Cardiac fibroblast (primary cell): ENCODE measurements around the gene EEF1B2.

Experiments
- DNase-seq, 2 donors: peaks; one replicate each; pipeline versions ENCODE4 v3.0.0 to v3.0.0-alpha.2; 2010; ENCODE audit warnings: low read depth in 2 of 2
- H3K4me3 ChIP-seq, 2 donors: replicated peaks in 1 of 2; 1 replicate in 1 of 2; 2 replicates in 1 of 2; pipeline ENCODE4 v1.5.1; 2011; ENCODE audit warnings: low read depth in 2 of 2, low read length in 2 of 2, mild to moderate bottlenecking in 2 of 2, moderate library complexity in 1 of 2
- CTCF ChIP-seq: IDR thresholded peaks from one replicate; pipeline ENCODE4 v1.5.1; 2011; ENCODE audit warnings: low read depth, mild to moderate bottlenecking, low read length, inconsistent platforms

Gene EEF1B2

GRCh38 chr2:206190111-206190510 lies 30.4 kb downstream of the EEF1B2 start:
- DNase-seq = no peak
- H3K4me3 ChIP-seq = no peak overlapping the region
- no peak for TF ChIP-seq CTCF

GRCh38 chr2:206190689-206191088 lies 31.0 kb downstream of the EEF1B2 start:
- no peak overlapping the region for H3K4me3 ChIP-seq
- no peak for DNase-seq
- TF ChIP-seq CTCF = no peak

- TF ChIP-seq CTCF = no peak
- DNase-seq = no peak
- H3K4me3 ChIP-seq = no peak overlapping the region
These were observed 32.5 kb downstream of the EEF1B2 start for GRCh38 chr2:206192157-206192556.

DNA sequence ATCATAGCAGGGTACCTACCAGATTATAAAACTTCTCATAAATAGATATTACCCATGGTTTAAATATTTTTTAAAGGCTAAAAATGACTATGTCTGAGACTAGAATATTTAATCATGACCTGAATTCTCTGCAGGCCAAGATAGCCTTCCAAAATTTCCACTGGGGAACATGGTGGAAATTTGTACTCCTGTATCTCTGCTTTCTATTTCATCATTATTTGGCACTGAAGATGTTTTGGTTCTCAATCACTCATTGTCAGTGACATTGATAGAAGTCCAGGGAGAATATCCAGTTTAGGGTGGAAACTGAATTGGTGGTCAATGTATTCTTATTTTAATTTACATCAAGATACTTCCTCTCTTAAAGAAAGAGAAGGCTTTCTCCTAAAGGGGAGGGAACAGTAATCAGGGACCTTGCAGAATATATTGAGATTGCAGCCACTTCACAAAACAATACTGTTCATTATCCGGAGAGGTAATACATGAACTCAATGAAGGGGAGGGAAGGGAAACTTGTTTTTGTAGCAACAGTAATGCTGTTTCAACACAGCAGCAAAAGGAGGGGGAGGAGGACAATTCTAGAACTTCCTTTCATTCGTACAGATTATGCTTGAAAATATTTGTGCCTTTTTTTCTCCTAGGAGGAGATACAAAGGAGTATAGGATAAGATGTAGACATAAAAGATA lies 34.1 kb downstream of the EEF1B2 start:
- DNase-seq = peak; percentile 29 to 32
- TF ChIP-seq CTCF = no peak
- no peak overlapping the region for H3K4me3 ChIP-seq

DNA sequence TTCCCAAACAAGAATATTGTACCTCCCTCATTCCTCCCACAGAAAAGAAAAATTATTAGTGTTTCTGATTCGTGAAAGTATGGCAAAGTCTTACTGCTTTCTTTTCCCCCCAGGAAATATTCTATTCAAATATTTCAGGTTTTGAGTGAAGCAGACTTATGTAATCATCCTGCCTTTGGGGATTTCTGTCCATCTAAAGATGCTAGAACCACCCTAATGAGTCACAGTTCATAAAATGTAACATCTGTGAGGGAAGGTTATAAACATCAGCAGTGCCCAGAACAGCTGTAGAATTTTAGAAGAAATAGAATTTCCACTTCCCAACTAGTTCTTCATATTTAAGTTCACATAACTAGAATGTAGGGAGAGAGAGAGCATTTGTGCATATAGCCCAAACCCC lies 39.0 kb downstream of the EEF1B2 start:
- TF ChIP-seq CTCF = no peak
- H3K4me3 ChIP-seq = no peak overlapping the region
- DNase-seq = peak; percentile 29 to 75

GRCh38 chr2:206201075-206201848 lies 41.6 kb downstream of the EEF1B2 start:
- no peak for DNase-seq
- H3K4me3 ChIP-seq = no peak overlapping the region
- no peak for TF ChIP-seq CTCF
